Astrocyte (in vitro differentiated cells and primary cell): ENCODE results near the gene MEN1.

Experiments
- CTCF ChIP-seq: IDR thresholded peaks from 2 replicates; pipeline ENCODE4 v1.5.1; 2011; ENCODE audit warnings: low read depth, mild to moderate bottlenecking, inconsistent platforms, low read length, moderate library complexity; ENCODE audit not compliant: insufficient read depth
- EZH2 ChIP-seq: IDR thresholded peaks from 2 replicates; pipeline ENCODE4 v1.6.1; 2012; ENCODE audit warnings: mild to moderate bottlenecking, low read length, inconsistent platforms; ENCODE audit not compliant: insufficient read depth

- no peak for TF ChIP-seq CTCF
- TF ChIP-seq EZH2: no peak
Measured at GRCh38 chr11:64829536-64830251, 19.3 kb upstream of the MEN1 start.
